Stimulated activated naive CD8-positive, alpha-beta T cell treated with anti-CD3 and anti-CD28 coated beads, Interleukin-15, Interleukin-2, amounts not matched to agents 100 ng/mL and 50 ng/mL, for 24 hours (primary cell): ENCODE results near the gene CSTPP1.
"Not testable (repeated sequence)": the region's sequence is repeated elsewhere in the genome, so short reads cannot be mapped to it uniquely, and the experiment has no call there.

ENCODE experiments used
- H3K27ac Mint-ChIP-seq: one replicate; pipeline ENCODE4 v1.8.0; 2021; ENCODE audit warnings: mild to moderate bottlenecking, mixed read lengths
- H3K27me3 Mint-ChIP-seq: one replicate; pipeline ENCODE4 v1.8.0; 2021; ENCODE audit warnings: mixed read lengths
- H3K36me3 Mint-ChIP-seq: one replicate; pipeline ENCODE4 v1.8.0; 2021; ENCODE audit warnings: low read depth, mixed read lengths
- H3K4me1 Mint-ChIP-seq: one replicate; pipeline ENCODE4 v1.8.0; 2021; ENCODE audit warnings: low read depth, mixed read lengths
- H3K4me3 Mint-ChIP-seq: one replicate; pipeline ENCODE4 v1.8.0; 2021; ENCODE audit warnings: mild to moderate bottlenecking, mixed read lengths
- H3K9me3 Mint-ChIP-seq: one replicate; pipeline ENCODE4 v1.8.0; 2021; ENCODE audit warnings: mixed read lengths

The CSTPP1 gene

DNA sequence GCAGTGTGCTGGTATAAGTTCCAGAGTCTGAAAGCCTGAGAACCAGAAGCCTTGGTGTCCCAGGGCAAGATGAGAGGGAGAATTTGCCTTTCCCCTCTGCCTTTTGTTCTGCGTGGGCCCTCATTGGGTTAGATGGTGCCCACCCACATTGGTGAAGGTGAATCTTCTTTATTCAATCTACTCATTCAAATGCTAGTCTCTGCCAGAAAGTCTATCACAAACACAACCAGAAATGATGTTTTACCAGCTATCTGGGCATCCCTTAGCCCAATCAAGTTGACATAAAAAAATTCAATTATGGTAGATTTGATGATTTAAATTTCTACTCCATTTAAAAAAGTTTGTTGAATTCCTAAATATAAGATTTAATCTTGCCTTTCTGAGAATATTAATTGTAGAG is 22.2 kb downstream of the CSTPP1 start:
- no peak overlapping the region for H3K4me3 Mint-ChIP-seq
- peaks cover 35% of the 10 kb centered on the region for H3K36me3 Mint-ChIP-seq
- H3K9me3 Mint-ChIP-seq: peaks cover 5% of the 10 kb centered on the region
- H3K27ac Mint-ChIP-seq: no peak overlapping the region
- no peaks in the 10 kb centered on the region for H3K27me3 Mint-ChIP-seq
- no peaks in the 10 kb centered on the region for H3K4me1 Mint-ChIP-seq

DNA sequence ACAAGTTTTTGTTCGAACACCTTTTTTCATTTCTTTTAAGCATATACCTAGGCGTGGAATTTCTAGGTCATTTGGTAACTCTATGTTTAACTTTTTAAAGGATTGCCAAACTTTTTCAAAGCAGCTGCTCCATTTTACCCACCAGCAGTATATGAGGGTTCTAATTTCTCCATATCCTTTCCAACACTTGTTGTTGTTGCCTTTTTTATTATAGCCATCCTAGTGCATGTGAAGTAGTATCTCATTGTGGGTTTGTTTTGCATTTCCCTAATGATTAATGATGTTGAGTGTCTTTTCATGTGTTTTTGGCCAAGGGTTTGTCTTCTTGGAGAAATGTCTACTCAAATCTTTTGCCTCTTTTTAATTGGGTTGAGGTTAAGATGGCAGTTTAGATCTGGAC is 24.5 kb downstream of the CSTPP1 start:
- H3K9me3 Mint-ChIP-seq: peaks cover 5% of the 10 kb centered on the region
- no peak overlapping the region for H3K4me3 Mint-ChIP-seq
- no peaks in the 10 kb centered on the region for H3K4me1 Mint-ChIP-seq
- H3K27ac Mint-ChIP-seq: no peak overlapping the region
- no peaks in the 10 kb centered on the region for H3K27me3 Mint-ChIP-seq
- peaks cover 42% of the 10 kb centered on the region for H3K36me3 Mint-ChIP-seq

DNA sequence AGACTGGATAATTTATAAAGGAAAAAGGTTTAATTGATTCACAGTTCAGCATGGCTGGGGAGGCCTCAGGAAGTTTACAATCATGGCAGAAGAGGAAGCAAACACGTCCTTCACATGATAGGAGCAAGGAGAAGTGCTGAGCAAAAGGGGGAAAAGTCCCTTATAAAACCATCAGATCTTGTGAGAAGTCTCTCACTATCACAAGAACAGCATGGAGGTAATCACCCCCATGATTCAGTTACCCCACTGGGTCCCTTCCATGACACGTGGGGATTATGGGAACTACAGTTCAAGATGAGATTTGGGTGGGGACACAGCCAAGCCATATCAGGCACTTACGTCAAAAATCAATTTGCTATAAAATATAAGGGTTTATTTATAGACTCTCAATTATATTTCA is 25.3 kb downstream of the CSTPP1 start:
- H3K4me1 Mint-ChIP-seq: not testable (repeated sequence)
- H3K36me3 Mint-ChIP-seq: peaks cover 42% of the 10 kb centered on the region

DNA sequence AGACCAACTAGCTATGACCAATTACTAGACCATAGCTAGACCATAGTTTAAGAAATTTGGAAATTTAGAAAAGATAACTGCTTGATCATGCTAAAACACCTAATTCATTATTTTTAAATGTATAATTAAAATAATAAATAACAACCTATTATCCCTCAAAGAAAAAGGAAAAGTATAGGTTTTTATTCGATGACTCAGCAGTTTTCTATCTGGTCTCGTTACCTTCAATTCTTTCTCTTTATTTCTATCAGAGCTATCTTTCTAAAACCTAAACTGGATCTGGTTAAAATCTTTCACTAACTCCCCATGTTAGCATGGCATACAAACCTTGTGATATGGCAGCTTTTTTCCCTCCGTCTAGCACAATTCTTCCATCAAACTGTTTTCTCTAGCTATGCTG is 27.3 kb downstream of the CSTPP1 start:
- Mint-ChIP-seq H3K27me3 (no peaks in the 10 kb centered on the region), H3K9me3 (peaks cover 5% of the 10 kb centered on the region), H3K27ac (no peak overlapping the region), H3K4me1 (no peaks in the 10 kb centered on the region), H3K36me3 (peaks cover 37% of the 10 kb centered on the region), H3K4me3 (no peak overlapping the region)

More for the DNA sequence above, 25.3 kb downstream of the CSTPP1 start:
- not testable (repeated sequence) for H3K27me3 Mint-ChIP-seq, H3K27ac Mint-ChIP-seq, H3K9me3 Mint-ChIP-seq, H3K4me3 Mint-ChIP-seq

DNA sequence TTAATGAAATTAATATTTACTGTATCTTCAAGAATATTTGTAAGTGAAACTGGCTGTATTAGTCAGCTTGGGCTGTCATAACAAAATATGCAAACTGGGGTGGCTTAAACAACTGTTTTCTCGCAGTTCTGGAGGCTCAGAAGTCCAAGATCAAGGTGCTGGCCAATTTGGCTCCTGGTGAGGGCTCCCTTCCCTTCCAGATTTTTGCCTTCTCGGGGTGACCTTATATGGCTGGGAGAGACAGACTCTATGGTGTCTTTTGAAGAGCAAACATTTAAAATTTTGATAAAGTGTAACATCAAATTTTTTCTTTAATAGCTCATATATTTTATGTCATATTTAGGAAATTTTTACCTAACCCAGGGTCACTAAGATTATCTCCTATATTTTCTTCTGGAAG is 30.2 kb downstream of the CSTPP1 start:
- no peaks in the 10 kb centered on the region for H3K9me3 Mint-ChIP-seq
- no peak overlapping the region for H3K4me3 Mint-ChIP-seq
- H3K27ac Mint-ChIP-seq: no peak overlapping the region
- no peaks in the 10 kb centered on the region for H3K27me3 Mint-ChIP-seq
- peaks cover 15% of the 10 kb centered on the region for H3K36me3 Mint-ChIP-seq
- H3K4me1 Mint-ChIP-seq: no peaks in the 10 kb centered on the region

DNA sequence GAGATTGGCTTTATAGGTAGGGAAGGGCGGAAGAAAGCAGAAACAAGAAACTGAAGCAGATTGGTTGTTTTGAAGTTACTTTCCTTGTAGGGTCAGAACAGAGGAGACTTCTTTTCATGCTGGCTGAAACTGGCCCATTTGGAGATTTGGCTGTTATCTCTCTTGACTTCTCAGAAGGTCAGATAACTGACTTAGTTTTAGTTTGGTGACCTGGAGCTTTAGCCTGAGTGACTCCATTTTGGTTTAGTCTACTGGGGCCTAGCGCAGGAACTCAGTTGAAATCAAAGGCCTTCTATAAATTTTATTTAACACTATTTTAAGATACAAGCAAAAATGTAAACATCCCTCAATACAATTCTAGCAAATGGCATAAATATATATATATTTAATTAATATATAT is 31.4 kb downstream of the CSTPP1 start:
- H3K4me3 Mint-ChIP-seq: no peak overlapping the region
- no peaks in the 10 kb centered on the region for H3K9me3 Mint-ChIP-seq
- no peaks in the 10 kb centered on the region for H3K4me1 Mint-ChIP-seq
- H3K27ac Mint-ChIP-seq: no peak overlapping the region
- H3K36me3 Mint-ChIP-seq: peaks cover 9% of the 10 kb centered on the region
- no peaks in the 10 kb centered on the region for H3K27me3 Mint-ChIP-seq

DNA sequence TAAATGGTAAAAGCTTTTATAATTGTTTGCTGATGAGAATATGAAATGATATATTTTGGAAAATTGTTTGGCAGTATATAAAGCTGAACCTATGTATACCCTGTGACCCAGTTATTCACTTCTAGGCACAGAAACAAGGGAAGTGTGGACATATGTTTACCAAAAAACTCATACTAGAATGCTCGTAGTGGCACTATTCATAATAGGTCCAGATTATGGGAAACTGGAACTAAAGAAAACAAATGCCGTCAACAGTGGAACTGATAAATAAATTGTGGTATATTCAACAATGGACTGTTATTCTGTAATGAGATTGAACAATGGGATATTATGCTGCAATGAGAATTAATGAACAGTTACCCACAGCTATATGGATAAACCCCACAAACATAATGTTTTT is 32.8 kb downstream of the CSTPP1 start:
- H3K27me3 Mint-ChIP-seq: no peaks in the 10 kb centered on the region
- H3K4me1 Mint-ChIP-seq: no peaks in the 10 kb centered on the region
- peaks cover 5% of the 10 kb centered on the region for H3K36me3 Mint-ChIP-seq
- H3K9me3 Mint-ChIP-seq: no peaks in the 10 kb centered on the region
- H3K27ac Mint-ChIP-seq: no peak overlapping the region
- H3K4me3 Mint-ChIP-seq: no peak overlapping the region

DNA sequence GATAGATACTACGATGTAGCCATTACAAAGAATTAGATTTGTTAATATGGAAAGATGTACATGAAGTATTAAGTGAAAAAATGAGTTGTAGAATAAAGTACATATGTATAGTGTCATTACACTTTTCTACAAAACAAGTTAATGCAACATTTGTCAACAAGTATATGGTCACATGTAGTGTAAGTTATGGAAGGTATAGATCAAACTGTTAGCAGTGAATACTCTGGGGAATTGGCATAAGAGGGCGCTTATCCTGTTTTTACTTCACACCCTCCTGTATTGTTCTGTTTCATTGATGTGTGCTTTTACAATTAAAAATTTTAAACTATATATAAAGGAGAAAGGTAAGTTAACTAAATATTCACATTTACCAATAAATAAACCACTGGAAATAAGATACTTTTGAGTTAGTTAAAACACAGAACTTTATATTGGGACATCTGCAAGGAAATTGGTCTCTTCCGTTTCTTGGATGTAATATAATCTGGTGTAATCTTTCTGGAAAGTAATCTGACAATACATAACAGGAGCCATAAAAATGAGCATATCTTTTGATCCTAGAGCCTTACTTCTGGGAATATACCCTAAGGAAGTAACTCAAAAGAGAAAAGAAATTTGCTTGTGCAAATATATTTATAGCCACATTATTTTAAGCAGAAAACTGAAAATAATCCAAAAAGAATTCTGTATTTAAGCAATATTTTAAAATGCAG is 34.5 kb downstream of the CSTPP1 start:
- peaks cover 7% of the 10 kb centered on the region for H3K4me1 Mint-ChIP-seq
- no peaks in the 10 kb centered on the region for H3K9me3 Mint-ChIP-seq
- no peaks in the 10 kb centered on the region for H3K27me3 Mint-ChIP-seq
- no peak overlapping the region for H3K4me3 Mint-ChIP-seq
- no peak overlapping the region for H3K27ac Mint-ChIP-seq
- no peaks in the 10 kb centered on the region for H3K36me3 Mint-ChIP-seq

DNA sequence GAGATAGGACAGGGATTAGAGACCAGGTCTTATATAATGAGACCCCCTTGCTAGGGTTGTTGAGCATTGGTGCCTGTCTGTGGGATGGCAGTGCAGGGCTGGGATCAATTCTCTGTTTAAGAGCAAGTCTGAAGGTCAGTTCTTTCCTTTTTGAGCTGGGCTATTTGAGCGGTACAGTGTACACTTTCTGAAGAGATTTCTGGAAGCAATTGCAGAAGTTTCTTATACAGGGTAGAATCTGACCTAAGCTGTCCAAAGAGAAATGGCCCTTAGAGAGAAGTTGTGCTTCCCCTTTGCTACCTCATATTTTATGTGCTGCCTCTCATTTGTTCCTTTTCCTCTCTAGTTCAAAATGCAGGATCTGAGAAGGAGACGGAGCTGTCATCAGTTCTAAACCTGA is 35.8 kb downstream of the CSTPP1 start:
- Mint-ChIP-seq H3K4me3 (no peak overlapping the region), H3K27me3 (no peaks in the 10 kb centered on the region), H3K27ac (no peak overlapping the region), H3K4me1 (peaks cover 7% of the 10 kb centered on the region), H3K9me3 (no peaks in the 10 kb centered on the region), H3K36me3 (no peaks in the 10 kb centered on the region)

DNA sequence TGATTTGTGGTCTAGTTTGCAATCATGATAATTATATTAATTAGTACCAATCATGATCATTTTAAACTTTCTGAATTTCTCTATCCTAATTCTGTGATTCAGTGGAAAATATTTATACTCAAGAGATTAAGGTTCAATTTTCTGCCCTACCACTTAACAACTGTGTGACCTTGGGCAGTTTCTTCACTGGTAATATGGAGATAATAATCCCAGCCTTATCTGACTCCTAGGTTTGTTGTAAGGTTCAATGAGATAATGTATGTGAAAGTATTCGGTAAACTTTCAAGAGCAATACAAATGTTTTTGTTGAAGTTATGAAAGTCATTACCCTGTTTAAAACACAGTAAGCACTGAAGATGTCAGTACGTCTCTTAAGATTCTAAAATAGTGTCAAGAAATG is 36.3 kb downstream of the CSTPP1 start:
- H3K27me3 Mint-ChIP-seq: no peaks in the 10 kb centered on the region
- no peak overlapping the region for H3K27ac Mint-ChIP-seq
- H3K4me3 Mint-ChIP-seq: no peak overlapping the region
- H3K4me1 Mint-ChIP-seq: peaks cover 7% of the 10 kb centered on the region
- no peaks in the 10 kb centered on the region for H3K9me3 Mint-ChIP-seq
- H3K36me3 Mint-ChIP-seq: no peaks in the 10 kb centered on the region

DNA sequence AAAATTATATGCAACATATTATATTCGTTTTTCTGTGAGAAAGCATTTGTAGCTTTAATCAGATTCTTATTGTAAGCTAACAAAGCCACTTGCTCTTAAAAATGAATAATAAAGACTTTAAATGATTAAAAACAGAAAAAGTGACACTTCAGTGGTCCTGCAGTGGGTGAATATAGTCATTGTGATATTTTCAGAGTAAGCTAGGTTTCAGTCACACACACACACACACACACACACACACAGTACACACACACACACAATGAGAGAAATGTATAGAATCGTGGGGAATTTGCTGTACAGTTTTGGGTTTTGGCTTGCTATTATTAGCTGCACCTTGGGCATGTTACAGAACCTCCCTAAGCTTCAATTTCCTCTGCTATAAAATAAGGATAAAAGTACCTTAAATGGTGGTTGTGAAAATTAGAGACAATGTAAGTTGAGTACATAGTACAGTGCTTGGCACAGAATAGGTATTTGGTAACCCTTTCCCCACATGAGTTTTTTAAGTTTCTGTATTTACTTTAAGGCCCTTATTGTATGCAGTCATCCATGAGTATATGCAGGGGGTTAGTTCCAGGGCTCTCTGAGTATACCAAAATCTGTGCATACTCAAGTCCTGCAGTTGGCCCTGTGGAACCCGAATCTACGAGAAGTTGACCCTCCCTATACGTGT is 39.8 kb downstream of the CSTPP1 start:
- Mint-ChIP-seq H3K27me3 (no peaks in the 10 kb centered on the region), H3K4me1 (peaks cover 11% of the 10 kb centered on the region), H3K36me3 (no peaks in the 10 kb centered on the region), H3K27ac (no peak overlapping the region), H3K4me3 (no peak overlapping the region), H3K9me3 (no peaks in the 10 kb centered on the region)

DNA sequence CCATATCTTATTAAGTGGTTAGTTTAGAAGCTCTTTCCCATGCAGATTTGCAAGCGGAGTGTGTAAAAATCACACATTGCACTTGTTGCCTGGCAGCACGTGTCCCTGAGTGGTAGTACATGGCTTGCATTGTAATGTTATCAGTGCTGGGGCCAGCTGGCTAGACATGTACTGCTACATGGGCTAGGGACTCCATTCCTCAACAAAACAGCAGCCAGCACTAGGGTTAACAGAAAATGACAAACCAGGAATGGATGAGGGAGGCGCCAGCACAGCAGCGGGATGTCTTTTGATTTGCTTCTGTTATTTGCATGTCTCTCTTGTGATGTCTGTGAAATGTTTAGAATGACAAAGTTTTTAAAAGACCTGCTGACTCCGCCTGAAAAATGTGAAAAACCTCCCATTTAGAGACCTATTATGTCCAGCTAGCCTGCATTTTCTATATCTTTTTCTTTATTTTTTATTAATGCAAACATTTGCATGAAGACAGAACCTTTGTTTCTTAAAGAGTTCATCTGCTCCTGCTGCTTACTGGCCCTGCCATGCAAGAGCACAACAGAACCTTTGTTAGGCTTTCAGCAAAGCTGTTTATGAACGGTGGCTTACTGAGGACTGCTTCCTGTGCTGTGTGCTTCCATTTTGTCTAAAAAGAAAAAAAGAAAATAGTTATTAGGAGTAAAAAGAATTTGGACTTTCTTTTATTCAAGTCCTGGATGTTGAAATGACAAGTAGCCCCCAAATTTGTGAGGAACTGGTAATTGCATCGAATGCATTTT is 40.7 kb downstream of the CSTPP1 start:
- Mint-ChIP-seq H3K4me3 (no peak overlapping the region), H3K9me3 (no peaks in the 10 kb centered on the region), H3K4me1 (peaks cover 17% of the 10 kb centered on the region), H3K36me3 (no peaks in the 10 kb centered on the region), H3K27me3 (no peaks in the 10 kb centered on the region), H3K27ac (no peak overlapping the region)

DNA sequence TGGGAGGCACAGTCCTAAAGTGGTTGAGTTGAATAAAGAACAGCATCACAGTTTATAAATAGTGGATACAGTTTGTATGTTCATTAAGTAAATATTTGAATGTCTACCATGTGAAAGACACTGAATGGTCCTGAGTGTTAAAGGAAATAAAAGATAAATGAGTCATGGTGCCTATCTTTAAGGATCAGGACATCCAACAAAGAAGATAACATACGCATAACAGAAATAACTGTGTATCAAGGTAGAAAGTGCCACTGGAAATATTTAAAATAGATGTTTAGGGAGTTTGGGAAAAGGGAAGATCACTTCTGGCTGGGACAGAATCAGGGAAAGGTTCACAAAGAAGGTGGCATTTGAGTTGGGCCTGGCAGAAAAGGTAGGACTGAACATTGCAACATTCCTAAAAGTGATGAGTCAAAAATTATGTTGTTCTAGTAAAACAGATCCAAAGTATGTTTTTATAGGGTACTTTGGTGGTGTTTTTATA is 41.5 kb downstream of the CSTPP1 start:
- Mint-ChIP-seq H3K36me3 (no peaks in the 10 kb centered on the region), H3K27me3 (no peaks in the 10 kb centered on the region)

DNA sequence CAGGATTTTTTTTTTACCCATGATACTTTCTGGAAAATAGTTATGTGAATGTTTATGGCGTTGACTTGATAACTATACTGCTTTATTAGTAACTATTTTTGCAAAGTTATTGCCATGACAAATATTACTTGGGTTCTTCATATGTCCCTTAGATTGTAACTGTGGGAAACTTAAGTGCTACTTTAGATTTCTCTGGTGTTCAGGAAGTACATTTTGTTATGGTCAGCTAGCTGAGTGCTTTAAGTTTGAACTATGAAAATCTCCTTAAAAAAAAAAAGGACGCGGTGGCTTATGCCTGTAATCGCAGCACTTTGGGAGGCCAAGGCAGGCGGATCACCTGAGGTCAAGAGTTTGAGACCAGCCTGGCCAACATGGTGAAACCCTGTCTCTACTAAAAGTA is 42.8 kb downstream of the CSTPP1 start:
- H3K9me3 Mint-ChIP-seq: no peaks in the 10 kb centered on the region

More for the DNA sequence above, 41.5 kb downstream of the CSTPP1 start:
- H3K4me1 Mint-ChIP-seq: peaks cover 17% of the 10 kb centered on the region
- no peaks in the 10 kb centered on the region for H3K9me3 Mint-ChIP-seq
- H3K4me3 Mint-ChIP-seq: no peak overlapping the region
- no peak overlapping the region for H3K27ac Mint-ChIP-seq

DNA sequence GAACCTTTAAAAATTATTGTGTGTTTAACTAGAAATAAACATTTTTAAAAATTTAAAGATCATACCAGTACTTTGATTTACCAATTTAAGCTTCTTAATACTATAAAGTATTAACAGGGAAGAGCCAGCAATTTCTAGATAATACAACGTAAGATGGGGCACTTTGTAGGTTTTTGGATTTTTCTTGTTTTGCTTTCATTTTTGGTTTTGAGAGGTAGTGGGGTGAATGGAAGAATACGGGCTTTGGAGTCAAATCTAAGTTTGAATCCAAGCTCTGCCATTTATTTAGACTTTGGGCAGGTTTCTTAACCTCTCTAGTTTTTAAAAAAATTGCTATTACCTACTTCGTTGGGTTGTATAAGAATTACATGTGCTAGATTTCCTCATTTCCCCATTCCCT is 44.9 kb downstream of the CSTPP1 start:
- Mint-ChIP-seq H3K36me3 (no peaks in the 10 kb centered on the region), H3K4me3 (peak overlapping the region; percentile 62), H3K27ac (no peak overlapping the region), H3K27me3 (no peaks in the 10 kb centered on the region), H3K9me3 (no peaks in the 10 kb centered on the region), H3K4me1 (peaks cover 10% of the 10 kb centered on the region)

More for the DNA sequence above, 42.8 kb downstream of the CSTPP1 start:
- Mint-ChIP-seq H3K27me3 (no peaks in the 10 kb centered on the region), H3K36me3 (no peaks in the 10 kb centered on the region), H3K27ac (no peak overlapping the region), H3K4me3 (no peak overlapping the region), H3K4me1 (peaks cover 17% of the 10 kb centered on the region)
